ENCODE measurements around the gene AKAP13. TPM values are rescaled to one million over a fixed set of nuclear protein-coding genes. Genes with fewer than 3 reads are reported as not detected.

The AKAP13 gene
- total and polyA plus RNA-seq, 2 of the 13 experiments (the other 11 are each of a cell fraction or from before 2014, with no cell fraction given) = 6.7 to 27.1 TPM

DNA sequence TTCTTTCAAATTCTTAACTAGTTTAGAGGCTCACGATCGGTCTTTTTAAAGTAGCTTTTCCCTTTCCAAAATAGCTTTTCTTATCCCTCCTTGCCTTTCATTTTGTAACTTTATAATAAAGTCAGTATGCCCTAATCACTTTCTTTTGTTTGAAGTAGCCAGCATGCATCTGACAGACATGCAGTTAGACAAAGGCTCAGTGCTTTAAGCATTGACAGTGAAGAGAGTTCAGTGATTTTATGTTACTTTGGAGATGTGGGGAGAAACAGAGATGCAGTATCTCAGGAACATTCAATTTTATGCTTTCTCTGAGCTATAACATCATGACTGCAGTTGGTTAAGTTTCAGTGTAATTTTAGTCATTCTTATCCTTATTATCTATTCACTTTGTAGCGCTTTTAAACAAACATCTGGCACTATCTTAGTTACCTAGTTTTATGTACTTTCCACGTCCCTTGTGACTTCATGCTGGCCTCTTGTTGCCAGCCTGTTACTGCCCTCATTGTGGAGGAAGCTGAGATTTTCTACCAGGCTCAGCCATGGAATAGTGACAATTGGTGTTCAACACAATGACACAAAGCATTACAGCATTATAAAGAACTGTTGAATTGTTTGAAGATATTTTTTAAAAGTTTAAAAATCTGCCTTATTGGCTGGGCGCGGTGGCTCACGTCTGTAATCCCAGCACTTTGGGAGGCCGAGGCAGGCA is 90.3 kb downstream of the AKAP13 start:
- no peak overlapping the region for H3K4me3 ChIP-seq (replicated peaks in 1 of 3; ENCODE audit: insufficient read depth in 1 of 3, low read depth in 2 of 3, low read length in 3 of 3)
- DNase-seq (ENCODE audit: low spot score) (no peak), ATAC-seq (no peak), FAIRE-seq (no peak)
- in situ Hi-C loops (cut with HindIII; ENCODE audit: extremely low pct_ligation_motif_present, low pct_unique_long_range_greater_than_20kb) = no loop called here
- ChIA-PET POLR2A (no interaction called here), CTCF (ENCODE audit: low intra/inter-chr PET ratio, low total read pairs) (no interaction called here)
- no peak for TF ChIP-seq KIAA2018 (CRISPR knock-in tag; IDR thresholded peaks at IDR 0.05; ENCODE audit: borderline replicate concordance)
- TF ChIP-seq ZNF138 (CRISPR knock-in tag; IDR thresholded peaks at IDR 0.05; ENCODE audit: low read depth) = no peak
- TF ChIP-seq TIGD3 (CRISPR knock-in tag; IDR thresholded peaks at IDR 0.05; ENCODE audit: borderline replicate concordance) = no peak
- no peak for TF ChIP-seq NFE2L2 (IDR thresholded peaks at IDR 0.05; ENCODE audit: low read length)
- TF ChIP-seq, protein P1, sequence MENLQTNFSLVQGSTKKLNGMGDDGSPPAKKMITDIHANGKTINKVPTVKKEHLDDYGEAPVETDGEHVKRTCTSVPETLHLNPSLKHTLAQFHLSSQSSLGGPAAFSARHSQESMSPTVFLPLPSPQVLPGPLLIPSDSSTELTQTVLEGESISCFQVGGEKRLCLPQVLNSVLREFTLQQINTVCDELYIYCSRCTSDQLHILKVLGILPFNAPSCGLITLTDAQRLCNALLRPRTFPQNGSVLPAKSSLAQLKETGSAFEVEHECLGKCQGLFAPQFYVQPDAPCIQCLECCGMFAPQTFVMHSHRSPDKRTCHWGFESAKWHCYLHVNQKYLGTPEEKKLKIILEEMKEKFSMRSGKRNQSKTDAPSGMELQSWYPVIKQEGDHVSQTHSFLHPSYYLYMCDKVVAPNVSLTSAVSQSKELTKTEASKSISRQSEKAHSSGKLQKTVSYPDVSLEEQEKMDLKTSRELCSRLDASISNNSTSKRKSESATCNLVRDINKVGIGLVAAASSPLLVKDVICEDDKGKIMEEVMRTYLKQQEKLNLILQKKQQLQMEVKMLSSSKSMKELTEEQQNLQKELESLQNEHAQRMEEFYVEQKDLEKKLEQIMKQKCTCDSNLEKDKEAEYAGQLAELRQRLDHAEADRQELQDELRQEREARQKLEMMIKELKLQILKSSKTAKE (CRISPR knock-in tag; IDR thresholded peaks at IDR 0.05; ENCODE audit: borderline replicate concordance) = no peak
- TF ChIP-seq ZC3H4 (CRISPR knock-in tag; IDR thresholded peaks at IDR 0.05; ENCODE audit: borderline replicate concordance) = no peak
- TF ChIP-seq ZNF775 (CRISPR knock-in tag; IDR thresholded peaks at IDR 0.05; ENCODE audit: borderline replicate concordance) = no peak
- H3K27me3 ChIP-seq (ENCODE audit: control insufficient read depth in 1 of 2, insufficient read depth in 2 of 2, low read length in 2 of 2) = no peaks in the 10 kb centered on the region
- H3K27ac ChIP-seq (ENCODE audit: extremely low read length, insufficient read depth, low read length) = no peak overlapping the region
- 95% methylated on average over 8 of the region's 8 CpGs for WGBS (ENCODE audit: low lambda C conversion rate)
- H3K36me3 ChIP-seq (replicated peaks in 1 of 2; ENCODE audit: control insufficient read depth in 1 of 2, insufficient read depth in 2 of 2, low read length in 2 of 2) = no peaks in the 10 kb centered on the region
- no TSS peak for BruUV-seq (replicated peaks)
- intact Hi-C loops (cut with micrococcal nuclease; ENCODE audit: unreplicated experiment) = no loop called here
- H3K4me1 ChIP-seq (ENCODE audit: insufficient read depth, low read length) = peaks cover 19% of the 10 kb centered on the region; the same call in 1 of the 2 replicates
- H3K79me2 ChIP-seq (ENCODE audit: insufficient read depth, low read length) = peaks cover 7% of the 10 kb centered on the region
- H2AFZ ChIP-seq (ENCODE audit: low read length) = no peak overlapping the region
- no peak overlapping the region for H3K4me2 ChIP-seq (ENCODE audit: low read depth, low read length)
- H3K9ac ChIP-seq (ENCODE audit: insufficient read depth, low read depth, low read length) = no peak overlapping the region
- H3K9me3 ChIP-seq (ENCODE audit: low read length) = no peaks in the 10 kb centered on the region
- H4K20me1 ChIP-seq (ENCODE audit: insufficient read depth, low read length) = no peaks in the 10 kb centered on the region
